Osteoblast (primary cell): ENCODE data around the gene B4GALT1. TPM values are rescaled to one million over a fixed set of nuclear protein-coding genes. Genes with fewer than 3 reads are reported as not detected.

Experiments used
- DNase-seq: peaks from one replicate; pipeline ENCODE4 v3.0.0; 2011; ENCODE audit warnings: low spot score, mixed read lengths; ENCODE audit not compliant: insufficient read length; ENCODE audit errors: missing footprints
- H2AFZ ChIP-seq: 2 replicates; pipeline ENCODE4 v1.6.0; 2011; ENCODE audit warnings: mild to moderate bottlenecking, low read length
- H3K27ac ChIP-seq: 2 replicates; pipeline ENCODE4 v1.5.1; 2011; ENCODE audit warnings: mild to moderate bottlenecking, low read depth, low read length, moderate library complexity
- H3K27me3 ChIP-seq: 2 replicates; pipeline ENCODE4 v1.6.0; 2012; ENCODE audit warnings: mild to moderate bottlenecking, control low read depth, inconsistent platforms, low read length, moderate library complexity; ENCODE audit not compliant: insufficient read depth
- H3K36me3 ChIP-seq: 2 replicates; pipeline ENCODE4 v1.5.1; 2011; ENCODE audit warnings: mild to moderate bottlenecking, low read length, control low read depth, moderate library complexity; ENCODE audit not compliant: insufficient read depth
- H3K4me1 ChIP-seq: 2 replicates; pipeline ENCODE4 v1.5.1; 2011; ENCODE audit warnings: mild to moderate bottlenecking, low read length, control low read depth, moderate library complexity; ENCODE audit not compliant: insufficient read depth
- H3K4me2 ChIP-seq: 2 replicates; pipeline ENCODE4 v1.6.0; 2011; ENCODE audit warnings: mild to moderate bottlenecking, low read length; ENCODE audit not compliant: insufficient read depth
- H3K4me3 ChIP-seq: fragments of 200-600 bp; sonication (generic); 3 replicates; pipeline ENCODE4 v1.5.1; 2012; ENCODE audit warnings: mild to moderate bottlenecking, low read length, inconsistent platforms; ENCODE audit not compliant: insufficient read depth
- H3K79me2 ChIP-seq: 2 replicates; pipeline ENCODE4 v1.6.0; 2012; ENCODE audit warnings: mild to moderate bottlenecking, low read length, control low read depth, inconsistent platforms; ENCODE audit not compliant: insufficient read depth
- H3K9me3 ChIP-seq: 2 replicates; pipeline ENCODE4 v1.5.1; 2011; ENCODE audit warnings: low read depth, low read length, control low read depth
- H4K20me1 ChIP-seq: 2 replicates; pipeline ENCODE4 v1.6.0; 2012; ENCODE audit warnings: mild to moderate bottlenecking, low read length, control low read depth; ENCODE audit not compliant: insufficient read depth
- total RNA-seq: library from RNA; depleted of rRNA; stranded (reverse); fragments of >200 nt; gene quantifications from 2 replicates; pipeline ENCODE4 v1.2.3, GENCODE V29; 2012
- TF ChIP-seq, protein P1 (sequence below): IDR thresholded peaks from 2 replicates; pipeline ENCODE4 v1.5.1; 2011; ENCODE audit warnings: mild to moderate bottlenecking, low read depth, low read length, moderate library complexity; ENCODE audit errors: extremely low read depth

The B4GALT1 gene
- total RNA-seq, 1 donor = 63.7 TPM

DNA sequence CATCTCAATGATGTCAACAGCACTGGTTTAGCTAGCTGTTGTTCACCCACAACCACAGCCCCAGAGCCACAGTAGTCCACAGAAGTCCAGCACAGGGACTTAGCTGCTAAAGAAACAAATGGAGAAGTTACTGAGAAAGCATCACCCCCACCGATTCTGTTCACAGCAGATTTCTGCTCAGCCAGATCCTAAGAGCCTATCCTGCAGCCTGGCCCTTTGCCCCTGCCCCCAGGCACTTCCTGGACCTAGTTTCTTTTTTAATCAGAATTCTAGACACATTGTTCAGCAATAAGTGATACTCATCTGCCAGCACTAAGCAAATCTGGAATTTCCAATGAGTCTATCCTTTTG is 7.4 kb downstream of the B4GALT1 start:
- peaks cover 41% of the 10 kb centered on the region for H4K20me1 ChIP-seq
- H3K9me3 ChIP-seq = no peaks in the 10 kb centered on the region
- DNase-seq = peak; percentile 68
- H3K27ac ChIP-seq = peak overlapping the region; percentile 95
- H3K27me3 ChIP-seq = no peaks in the 10 kb centered on the region
- H3K79me2 ChIP-seq = peaks cover 100% of the 10 kb centered on the region
- H2AFZ ChIP-seq = no peak overlapping the region
- peaks cover 4% of the 10 kb centered on the region for H3K36me3 ChIP-seq
- TF ChIP-seq, protein P1, sequence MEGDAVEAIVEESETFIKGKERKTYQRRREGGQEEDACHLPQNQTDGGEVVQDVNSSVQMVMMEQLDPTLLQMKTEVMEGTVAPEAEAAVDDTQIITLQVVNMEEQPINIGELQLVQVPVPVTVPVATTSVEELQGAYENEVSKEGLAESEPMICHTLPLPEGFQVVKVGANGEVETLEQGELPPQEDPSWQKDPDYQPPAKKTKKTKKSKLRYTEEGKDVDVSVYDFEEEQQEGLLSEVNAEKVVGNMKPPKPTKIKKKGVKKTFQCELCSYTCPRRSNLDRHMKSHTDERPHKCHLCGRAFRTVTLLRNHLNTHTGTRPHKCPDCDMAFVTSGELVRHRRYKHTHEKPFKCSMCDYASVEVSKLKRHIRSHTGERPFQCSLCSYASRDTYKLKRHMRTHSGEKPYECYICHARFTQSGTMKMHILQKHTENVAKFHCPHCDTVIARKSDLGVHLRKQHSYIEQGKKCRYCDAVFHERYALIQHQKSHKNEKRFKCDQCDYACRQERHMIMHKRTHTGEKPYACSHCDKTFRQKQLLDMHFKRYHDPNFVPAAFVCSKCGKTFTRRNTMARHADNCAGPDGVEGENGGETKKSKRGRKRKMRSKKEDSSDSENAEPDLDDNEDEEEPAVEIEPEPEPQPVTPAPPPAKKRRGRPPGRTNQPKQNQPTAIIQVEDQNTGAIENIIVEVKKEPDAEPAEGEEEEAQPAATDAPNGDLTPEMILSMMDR = no peak
- peak overlapping the region; percentile 92 for H3K4me2 ChIP-seq
- peaks cover 87% of the 10 kb centered on the region for H3K4me1 ChIP-seq
- H3K4me3 ChIP-seq = peak overlapping the region; percentile 4

DNA sequence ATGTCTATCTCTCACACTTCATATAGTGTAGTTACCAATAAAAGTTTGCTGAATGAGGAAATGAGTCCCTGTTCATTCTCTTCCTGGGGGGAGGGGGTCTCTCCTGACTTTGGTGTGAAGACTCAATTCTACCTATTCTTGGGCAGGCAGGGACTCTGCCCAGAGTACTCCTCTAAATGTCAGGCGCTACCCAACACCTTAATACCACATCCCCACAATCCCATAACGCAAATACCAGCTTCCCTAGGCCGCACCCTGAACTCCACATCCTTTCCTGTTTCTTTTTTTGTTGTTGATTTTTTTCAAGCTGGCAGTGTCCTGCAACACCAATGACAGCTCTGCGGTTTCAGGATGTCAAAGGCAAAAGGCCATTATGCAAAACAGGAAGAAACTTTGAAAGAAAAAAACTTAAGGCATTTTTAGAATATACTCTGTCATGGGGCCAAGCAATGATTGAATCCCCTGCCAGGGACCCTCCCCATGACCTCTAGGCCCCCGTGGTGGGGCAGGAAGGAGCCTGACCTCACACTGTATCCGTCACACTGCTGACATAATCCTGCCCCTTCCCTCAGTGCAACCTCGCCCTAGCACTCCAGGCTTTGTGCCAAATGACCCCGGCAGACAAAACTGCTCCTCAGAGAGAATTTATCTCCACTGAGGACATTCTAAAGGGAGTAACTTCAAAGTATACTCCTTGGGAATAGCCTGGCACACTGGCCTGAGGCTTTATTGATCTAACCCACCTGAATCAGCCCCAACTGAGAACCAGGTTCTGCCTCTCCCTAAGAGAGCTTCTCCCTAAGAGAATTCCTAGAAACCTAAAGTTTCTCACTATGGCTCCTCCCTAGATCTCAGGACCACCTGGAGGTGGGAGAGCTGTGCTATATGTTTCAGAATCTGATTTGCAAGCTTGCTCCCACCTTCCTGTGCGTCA is 8.0 kb downstream of the B4GALT1 start:
- peaks cover 100% of the 10 kb centered on the region for H3K79me2 ChIP-seq
- peak overlapping the region; percentile 92 for H3K4me2 ChIP-seq
- no peaks in the 10 kb centered on the region for H3K9me3 ChIP-seq
- TF ChIP-seq, protein P1 = no peak
- no peak overlapping the region for H2AFZ ChIP-seq
- no peak for DNase-seq
- H4K20me1 ChIP-seq = peaks cover 47% of the 10 kb centered on the region
- peak overlapping the region; percentile 44 for H3K4me3 ChIP-seq
- peak overlapping the region; percentile 95 for H3K27ac ChIP-seq
- peaks cover 80% of the 10 kb centered on the region for H3K4me1 ChIP-seq
- peaks cover 4% of the 10 kb centered on the region for H3K36me3 ChIP-seq
- no peaks in the 10 kb centered on the region for H3K27me3 ChIP-seq

DNA sequence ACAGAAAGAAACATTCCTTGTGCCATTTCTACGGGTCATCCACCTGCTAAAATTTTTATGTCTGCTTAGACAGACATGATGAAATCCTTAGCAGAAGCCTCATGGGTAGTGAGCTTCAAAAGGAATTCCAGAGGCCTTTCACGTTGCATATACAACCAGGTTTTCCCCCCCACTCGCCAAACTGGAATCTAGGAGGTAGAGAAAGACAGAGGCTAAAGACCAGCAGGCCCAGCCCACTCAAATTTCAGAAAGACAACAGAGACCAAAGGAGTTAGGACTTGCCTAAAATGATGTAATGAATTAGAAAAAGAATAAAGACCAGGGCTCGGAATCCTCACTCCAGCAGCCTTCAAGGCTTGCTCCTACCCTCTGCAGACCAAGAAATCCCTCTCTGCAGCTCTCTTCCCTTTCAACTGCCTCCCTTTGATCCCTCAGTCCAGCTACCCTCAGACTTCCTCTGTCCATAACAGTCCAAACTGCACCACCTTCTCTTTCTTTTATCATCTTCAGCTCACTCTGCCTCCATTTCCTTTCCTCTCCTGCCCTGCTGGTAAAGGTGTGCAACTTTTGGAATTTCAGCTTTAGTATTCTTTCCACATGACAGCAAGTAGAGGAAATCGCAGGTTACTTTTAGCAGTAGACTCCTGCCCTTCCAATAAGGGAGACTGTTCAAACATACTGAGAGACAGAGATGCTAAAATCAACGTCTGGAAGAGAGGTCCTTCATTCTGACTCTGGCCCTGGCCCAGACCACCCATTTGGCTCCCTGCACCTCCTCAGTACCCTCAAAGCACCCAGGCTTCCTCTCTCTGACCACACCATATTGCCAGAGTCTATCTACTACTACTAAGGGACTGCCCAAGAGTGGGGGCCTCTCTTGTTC is 8.9 kb downstream of the B4GALT1 start:
- H3K4me1 ChIP-seq = peaks cover 71% of the 10 kb centered on the region
- no peaks in the 10 kb centered on the region for H3K9me3 ChIP-seq
- H3K4me3 ChIP-seq = peak overlapping the region; percentile 44

More for the DNA sequence above, 8.9 kb downstream of the B4GALT1 start:
- H3K27me3 ChIP-seq = no peaks in the 10 kb centered on the region
- peak overlapping the region; percentile 92 for H3K4me2 ChIP-seq
- peaks cover 48% of the 10 kb centered on the region for H4K20me1 ChIP-seq
- peaks cover 4% of the 10 kb centered on the region for H3K36me3 ChIP-seq
- H3K79me2 ChIP-seq = peaks cover 100% of the 10 kb centered on the region
- peak overlapping the region; percentile 95 for H3K27ac ChIP-seq
- TF ChIP-seq, protein P1 = no peak
- no peak for DNase-seq
- no peak overlapping the region for H2AFZ ChIP-seq
